BLaER1 treated with 17β-estradiol and CSF1 and Interleukin-3, amounts not matched to agents 10 nM and 100 nM (cell line): ENCODE data around the gene RALY.
A peak's percentile ranks its signal among the peaks of the same experiment; 100 is the strongest.

Experiments used
- H3K27ac ChIP-seq, 11 experiments: shearing (Covaris generic); formaldehyde crosslinking; 2 replicates each; pipeline ENCODE4 v1.8.1; 2022
- H3K27me3 ChIP-seq, 11 experiments: shearing (Covaris generic); formaldehyde crosslinking; 2 replicates each; pipeline ENCODE4 v1.8.1; 2022
- H3K36me3 ChIP-seq, 11 experiments: shearing (Covaris generic); formaldehyde crosslinking; 2 replicates each; pipeline ENCODE4 v1.8.1; 2022
- H3K4me1 ChIP-seq, 10 experiments: shearing (Covaris generic); formaldehyde crosslinking; 2 replicates each; pipeline ENCODE4 v1.8.1; 2022
- H3K4me2 ChIP-seq, 11 experiments: shearing (Covaris generic); formaldehyde crosslinking; 2 replicates each; pipeline ENCODE4 v1.8.1; 2022
- H3K4me3 ChIP-seq, 10 experiments: shearing (Covaris generic); formaldehyde crosslinking; 2 replicates each; pipeline ENCODE4 v1.8.1; 2022
- H3K9ac ChIP-seq, 11 experiments: shearing (Covaris generic); formaldehyde crosslinking; 2 replicates each; pipeline ENCODE4 v1.8.1; 2022
- H3K9me3 ChIP-seq, 11 experiments: shearing (Covaris generic); formaldehyde crosslinking; replicated peaks in 1 of 11; 2 replicates each; pipeline ENCODE4 v1.8.1; 2022
- H4K20me1 ChIP-seq, 11 experiments: shearing (Covaris generic); formaldehyde crosslinking; 2 replicates each; pipeline ENCODE4 v1.8.1; 2022
- Cebpa-rat ChIP-seq, 11 experiments: shearing (Covaris generic); IDR thresholded peaks; 2 replicates each; pipeline ENCODE4 v1.8.1; 2022

Gene RALY

GRCh38 chr20:33992923-33993575 is 662 bp upstream of the RALY start:
- Histone ChIP-seq H3K4me3 (peak overlapping the region; percentile 79 to 97 (median 89)), H3K9ac (peak overlapping the region; percentile 93 to 99 (median 97)), H3K27ac (peak overlapping the region; percentile 94 to 98 (median 97)), H3K36me3 (peaks cover 4 to 21% (median 15%) of the 10 kb centered on the region in 11 experiments; a peak in 18 of 22 replicates), H3K4me2 (peak overlapping the region; percentile 83 to 95 (median 92)), H4K20me1 (peaks cover 37 to 43% (median 39%) of the 10 kb centered on the region in 11 experiments), H3K9me3 (no peaks in the 10 kb centered on the region), H3K4me1 (peaks cover 42 to 55% (median 48%) of the 10 kb centered on the region in 10 experiments), H3K27me3 (no peaks in the 10 kb centered on the region)
- TF ChIP-seq Cebpa-rat (IDR thresholded peaks at IDR 0.05), result no peak

- Histone ChIP-seq H4K20me1 (peaks cover 50 to 56% (median 52%) of the 10 kb centered on the region in 11 experiments), H3K4me1 (peaks cover 44 to 68% (median 56%) of the 10 kb centered on the region in 10 experiments), H3K4me2 (peak overlapping the region; percentile 90 to 99 (median 95)), H3K36me3 (peaks cover 4 to 34% (median 18%) of the 10 kb centered on the region in 11 experiments; a peak in 18 of 22 replicates), H3K27ac (peak overlapping the region; percentile 94 to 98 (median 97)), H3K4me3 (peak overlapping the region; percentile 79 to 97 (median 89)), H3K27me3 (no peaks in the 10 kb centered on the region), H3K9ac (peak overlapping the region; percentile 93 to 99 (median 97)), H3K9me3 (peaks cover 0 to 8% (median 0%) of the 10 kb centered on the region in 11 experiments; a peak in 2 of 22 replicates)
- TF ChIP-seq Cebpa-rat (IDR thresholded peaks at IDR 0.05), result no peak
Observed at GRCh38 chr20:33994222-33994913, 657 bp downstream of the RALY start.

DNA sequence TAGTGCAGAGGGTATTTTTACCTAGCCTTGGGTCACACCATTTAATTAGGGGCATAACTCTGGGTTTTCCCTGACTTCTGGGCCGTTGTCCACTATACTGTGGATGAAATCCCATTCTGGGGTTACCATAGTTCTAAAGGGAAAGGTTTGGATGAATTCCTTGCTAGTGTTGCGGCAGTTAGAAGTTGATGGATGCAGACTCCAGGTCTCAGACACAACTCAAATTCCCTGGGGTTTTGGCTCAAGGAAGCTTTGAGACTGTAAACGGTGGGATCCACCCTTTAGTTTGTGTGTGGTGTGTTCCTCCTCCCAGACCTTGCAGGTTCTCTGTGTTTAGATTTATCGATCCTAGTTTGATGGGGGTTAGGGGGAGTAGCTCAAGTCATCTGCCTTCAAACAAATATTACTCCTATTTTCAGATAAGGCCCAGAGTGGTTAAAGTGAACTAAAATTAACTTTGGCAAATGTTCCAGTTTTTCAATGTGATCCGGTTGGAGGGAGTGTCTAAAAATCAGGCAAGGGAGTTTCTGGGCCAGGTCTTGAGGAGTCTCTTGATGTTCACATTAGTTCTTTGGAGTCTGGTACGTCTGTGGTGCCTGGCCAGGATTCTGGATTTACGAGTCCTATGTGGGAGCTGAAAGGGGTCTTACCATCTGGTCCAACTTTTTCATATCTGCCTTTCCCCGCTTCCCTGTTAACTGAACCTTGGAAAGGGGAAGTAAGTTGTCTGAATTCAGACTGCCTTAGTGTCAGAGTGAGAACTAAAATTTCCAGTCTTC is 1.5 kb downstream of the RALY start:
- Histone ChIP-seq H3K27me3 (no peaks in the 10 kb centered on the region), H4K20me1 (peaks cover 59 to 65% (median 61%) of the 10 kb centered on the region in 11 experiments), H3K9ac (peak overlapping the region; percentile 93 to 99 (median 97)), H3K27ac (peak overlapping the region; percentile 94 to 98 (median 97); a peak in 21 of 22 replicates), H3K36me3 (peaks cover 4 to 38% (median 21%) of the 10 kb centered on the region in 11 experiments; a peak in 18 of 22 replicates), H3K4me2 (peak overlapping the region; percentile 90 to 99 (median 95)), H3K4me3 (peak overlapping the region; percentile 79 to 97 (median 89)), H3K9me3 (peaks cover 0 to 16% (median 0%) of the 10 kb centered on the region in 11 experiments; a peak in 5 of 22 replicates), H3K4me1 (peaks cover 53 to 75% (median 63%) of the 10 kb centered on the region in 10 experiments)
- no peak for TF ChIP-seq Cebpa-rat (IDR thresholded peaks at IDR 0.05)

DNA sequence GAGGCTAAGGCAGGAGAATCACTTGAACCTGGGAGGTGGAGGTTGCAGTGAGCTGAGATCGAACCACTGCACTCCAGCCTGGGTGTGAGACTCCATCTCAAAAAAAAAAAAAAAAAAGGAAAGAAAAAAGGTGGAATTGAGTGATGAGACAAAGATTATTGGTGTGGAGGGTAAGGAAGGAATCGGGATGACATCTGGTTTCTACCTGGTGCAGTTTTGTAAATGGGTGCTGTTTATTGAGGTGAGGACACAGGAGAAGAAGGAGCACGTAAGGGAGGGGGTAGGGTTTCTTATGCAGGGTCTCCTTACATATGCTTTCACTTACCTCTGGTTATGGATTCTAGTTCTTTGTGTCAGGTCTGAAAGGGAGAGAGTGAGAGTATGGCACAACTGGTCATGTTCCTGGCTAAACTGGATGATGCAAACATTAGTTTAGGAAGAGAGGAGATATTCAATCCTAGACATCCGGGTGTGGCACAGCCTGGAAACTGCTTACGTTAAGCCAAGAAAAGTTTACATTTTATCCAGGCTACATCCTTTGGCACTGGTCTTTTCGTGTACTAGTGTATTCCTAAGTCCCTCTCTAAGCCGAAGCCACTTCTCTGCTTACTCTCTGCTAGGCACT is 5.4 kb downstream of the RALY start:
- no peak overlapping the region for H3K9ac ChIP-seq
- H3K27ac ChIP-seq, result no peak overlapping the region
- peaks cover 96 to 100% (median 99%) of the 10 kb centered on the region in 11 experiments for H4K20me1 ChIP-seq
- peaks cover 0 to 20% (median 8%) of the 10 kb centered on the region in 11 experiments; a peak in 13 of 22 replicates for H3K9me3 ChIP-seq
- no peak overlapping the region for H3K4me3 ChIP-seq
- peaks cover 21 to 63% (median 43%) of the 10 kb centered on the region in 11 experiments for H3K36me3 ChIP-seq
- H3K4me2 ChIP-seq, result peak overlapping the region in 9 of 11 experiments; percentile 8 to 46 (median 33); a peak in 10 of 22 replicates
- H3K4me1 ChIP-seq, result peaks cover 54 to 69% (median 64%) of the 10 kb centered on the region in 10 experiments
- no peaks in the 10 kb centered on the region for H3K27me3 ChIP-seq
- TF ChIP-seq Cebpa-rat (IDR thresholded peaks at IDR 0.05), result no peak

DNA sequence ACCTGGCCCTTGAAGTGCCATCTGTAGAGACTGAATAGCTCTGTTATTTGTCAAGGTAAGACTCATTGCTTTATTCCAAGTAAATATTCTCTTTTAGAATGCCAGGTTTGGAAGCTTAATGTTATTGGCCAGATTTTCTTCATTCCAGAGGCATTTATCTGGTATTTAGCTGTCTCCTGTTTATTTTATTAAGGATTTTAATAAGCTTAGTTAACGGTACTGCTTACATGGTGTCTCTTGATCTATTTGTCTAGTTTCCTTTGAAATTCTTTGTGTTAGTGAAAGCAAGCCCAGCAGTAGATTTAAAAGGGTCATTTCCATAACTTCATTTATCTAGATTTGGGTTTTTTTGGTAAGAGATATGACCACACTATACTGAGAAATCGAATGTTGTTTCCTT is 7.7 kb downstream of the RALY start:
- Histone ChIP-seq H3K36me3 (peaks cover 23 to 81% (median 60%) of the 10 kb centered on the region in 11 experiments), H3K4me3 (no peak overlapping the region), H3K4me2 (peak overlapping the region; percentile 8 to 46 (median 41); a peak in 17 of 22 replicates), H3K4me1 (peaks cover 40 to 62% (median 49%) of the 10 kb centered on the region in 10 experiments), H3K9me3 (peaks cover 8 to 31% (median 11%) of the 10 kb centered on the region in 11 experiments; a peak in 16 of 22 replicates), H3K27me3 (no peaks in the 10 kb centered on the region), H4K20me1 (peaks cover 98 to 100% (median 100%) of the 10 kb centered on the region in 11 experiments), H3K9ac (no peak overlapping the region; a peak in 1 of 22 replicates), H3K27ac (0 out of 22 replicates have a peak overlapping the region, but pooled peaks of 1 of the 11 experiments have one; percentile 7)
- no peak for TF ChIP-seq Cebpa-rat (IDR thresholded peaks at IDR 0.05)

GRCh38 chr20:34004227-34004626 is 10.5 kb downstream of the RALY start:
- TF ChIP-seq Cebpa-rat (IDR thresholded peaks at IDR 0.05), result no peak
- H3K9ac ChIP-seq, result no peak overlapping the region
- H3K36me3 ChIP-seq, result peaks cover 22 to 67% (median 55%) of the 10 kb centered on the region in 11 experiments
- H3K4me2 ChIP-seq, result no peak overlapping the region
- no peak overlapping the region for H3K4me3 ChIP-seq
- H3K27me3 ChIP-seq, result no peaks in the 10 kb centered on the region
- no peak overlapping the region for H3K27ac ChIP-seq
- peaks cover 7 to 39% (median 12%) of the 10 kb centered on the region in 11 experiments; a peak in 16 of 22 replicates for H3K9me3 ChIP-seq
- H3K4me1 ChIP-seq, result peaks cover 35 to 54% (median 44%) of the 10 kb centered on the region in 10 experiments
- H4K20me1 ChIP-seq, result peaks cover 97 to 100% (median 100%) of the 10 kb centered on the region in 11 experiments

- H3K4me1 ChIP-seq, result peaks cover 35 to 56% (median 44%) of the 10 kb centered on the region in 10 experiments
- H3K27ac ChIP-seq, result no peak overlapping the region
- H3K4me3 ChIP-seq, result no peak overlapping the region
- H3K9ac ChIP-seq, result no peak overlapping the region
- H3K4me2 ChIP-seq, result no peak overlapping the region
- TF ChIP-seq Cebpa-rat (IDR thresholded peaks at IDR 0.05), result no peak
- peaks cover 0 to 39% (median 12%) of the 10 kb centered on the region in 11 experiments; a peak in 14 of 22 replicates for H3K9me3 ChIP-seq
- H4K20me1 ChIP-seq, result peaks cover 97 to 100% (median 100%) of the 10 kb centered on the region in 11 experiments
- H3K36me3 ChIP-seq, result peaks cover 22 to 63% (median 53%) of the 10 kb centered on the region in 11 experiments
- no peaks in the 10 kb centered on the region for H3K27me3 ChIP-seq
Observed at GRCh38 chr20:34004790-34005457, 11.2 kb downstream of the RALY start.
